ENCODE data around the gene ARHGAP28. TPM values are rescaled to one million over a fixed set of nuclear protein-coding genes. Genes with fewer than 3 reads are reported as not detected.

The ARHGAP28 gene
- total RNA-seq, 1 experiment from 2014 or later = 1.9 TPM

DNA sequence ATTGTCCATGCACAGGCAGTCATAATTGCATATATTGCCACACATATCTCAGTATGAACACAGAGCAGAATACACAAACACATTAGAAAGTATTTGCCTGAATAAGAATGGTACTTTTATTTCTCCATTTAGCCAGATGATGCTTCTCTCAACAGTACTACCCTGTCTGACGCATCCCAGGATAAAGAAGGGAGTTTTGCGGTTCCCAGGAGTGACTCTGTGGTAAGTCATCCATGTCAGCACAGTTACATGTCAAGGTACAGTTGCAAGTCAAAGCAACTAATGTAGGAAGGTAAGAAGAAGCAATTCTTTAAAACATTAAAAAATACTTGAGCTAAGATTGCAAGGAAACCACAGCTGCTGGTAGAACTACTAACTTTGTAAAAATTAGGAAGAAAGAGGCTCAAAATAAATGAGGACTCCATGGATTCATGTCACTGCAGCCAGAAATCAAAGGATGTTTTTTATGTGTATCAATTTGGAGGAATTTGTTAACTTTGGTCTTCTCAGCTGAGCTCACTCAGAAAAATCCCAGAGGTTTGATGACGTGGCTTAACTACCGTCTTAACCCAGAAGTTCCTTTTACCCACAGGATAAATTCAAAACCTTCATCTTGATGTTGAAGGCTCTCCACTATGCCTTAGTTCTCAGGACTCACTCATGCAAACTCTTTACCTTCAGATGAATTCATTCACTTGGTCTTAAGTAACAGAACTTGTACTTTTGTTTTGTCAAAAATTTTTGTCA, 130.3 kb downstream of the ARHGAP28 start:
- no peaks in the 10 kb centered on the region for H3K36me3 ChIP-seq
- H3K4me1 ChIP-seq (replicated peaks) = no peaks in the 10 kb centered on the region
- no peaks in the 10 kb centered on the region for H3K9me3 ChIP-seq (replicated peaks)
- no peak overlapping the region for H3K27ac ChIP-seq
- H3K4me3 ChIP-seq = no peak overlapping the region
- H3K27me3 ChIP-seq (replicated peaks) = no peaks in the 10 kb centered on the region
- DNase-seq (ENCODE audit: low read depth in 1 of 2, low spot score in 2 of 2) = no peak

DNA sequence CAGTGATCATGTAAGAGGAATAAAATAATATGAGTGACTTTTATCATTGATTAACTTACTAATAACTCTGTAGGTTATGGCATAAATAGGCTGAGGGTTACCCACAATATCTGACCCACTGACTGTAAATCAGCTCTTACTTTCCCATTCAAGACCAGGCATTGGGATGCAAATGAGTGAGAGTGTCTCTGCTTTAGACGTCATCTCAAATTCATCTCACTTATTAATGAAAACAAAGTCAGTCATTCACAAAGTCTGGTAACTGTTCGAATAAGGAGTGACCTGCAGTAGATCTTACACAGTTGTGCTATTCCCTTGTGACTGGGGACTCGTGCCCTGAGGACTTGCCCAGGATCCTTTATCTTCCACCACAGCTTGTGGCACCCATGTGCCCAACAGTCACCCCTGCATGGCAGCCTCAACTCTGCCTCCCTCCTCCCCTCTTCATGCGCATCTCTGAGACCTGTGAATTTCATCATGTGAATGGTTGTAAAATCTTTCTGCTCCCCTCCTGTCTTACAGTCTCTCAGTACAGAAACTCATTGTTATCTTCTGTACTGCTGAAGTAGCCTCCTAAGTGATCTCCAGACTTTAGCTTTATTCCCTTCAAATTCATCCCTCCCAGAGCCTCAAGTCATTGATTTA, 131.4 kb downstream of the ARHGAP28 start:
- Histone ChIP-seq H3K9me3 (replicated peaks) (no peaks in the 10 kb centered on the region), H3K27me3 (replicated peaks) (no peaks in the 10 kb centered on the region), H3K4me3 (no peak overlapping the region), H3K36me3 (no peaks in the 10 kb centered on the region), H3K27ac (no peak overlapping the region), H3K4me1 (replicated peaks) (no peaks in the 10 kb centered on the region)
- no peak for DNase-seq (ENCODE audit: low read depth in 1 of 2, low spot score in 2 of 2)

DNA sequence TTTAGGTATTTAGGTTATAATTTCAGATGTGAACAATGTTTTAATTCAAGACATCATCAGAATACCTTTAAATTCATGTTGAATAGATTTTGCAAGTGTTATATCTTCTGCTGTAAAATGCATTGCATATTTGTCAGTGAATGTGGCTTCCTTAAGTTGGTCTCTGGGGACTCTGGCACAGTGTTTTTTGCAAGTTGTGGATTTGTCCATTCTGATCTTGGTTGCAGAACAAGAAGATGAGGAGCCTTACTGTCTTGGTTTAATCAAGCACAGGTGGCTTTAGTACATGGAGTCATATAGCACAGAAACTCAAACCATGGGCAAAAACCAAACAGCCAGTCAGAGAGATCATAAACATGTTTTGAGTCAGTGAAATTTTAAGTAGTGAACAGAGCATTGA, 135.7 kb downstream of the ARHGAP28 start:
- no peak overlapping the region for H3K4me3 ChIP-seq
- no peaks in the 10 kb centered on the region for H3K27me3 ChIP-seq (replicated peaks)
- H3K9me3 ChIP-seq (replicated peaks) = no peaks in the 10 kb centered on the region
- no peaks in the 10 kb centered on the region for H3K4me1 ChIP-seq (replicated peaks)
- H3K36me3 ChIP-seq = no peaks in the 10 kb centered on the region
- no peak for DNase-seq (ENCODE audit: low read depth in 1 of 2, low spot score in 2 of 2)
- no peak overlapping the region for H3K27ac ChIP-seq

DNA sequence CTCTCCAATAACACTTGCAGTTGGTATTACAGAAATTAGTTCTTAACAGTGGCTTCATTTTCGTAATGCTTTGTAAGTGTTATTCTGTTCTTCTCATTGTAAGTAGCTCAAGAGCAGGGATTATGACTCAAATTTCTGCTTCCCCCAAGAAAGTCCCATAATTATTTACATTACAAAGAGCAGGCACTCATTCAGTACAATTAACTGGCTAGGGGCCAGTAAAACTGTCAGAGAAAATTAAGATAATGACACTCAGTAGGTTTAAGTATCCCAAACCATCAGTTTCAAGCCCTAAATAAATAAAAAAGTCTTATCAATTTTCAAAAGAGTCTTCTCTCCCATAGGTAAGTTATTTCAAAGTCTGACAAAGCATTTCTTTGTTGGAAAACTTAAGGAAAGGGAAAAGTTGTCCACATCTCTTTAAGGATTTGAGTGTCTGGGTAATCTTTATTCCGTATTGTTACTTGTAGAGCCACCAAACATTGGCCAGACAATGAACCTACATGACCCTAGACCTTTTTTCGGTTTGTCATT, 137.1 kb downstream of the ARHGAP28 start:
- Histone ChIP-seq H3K27ac (no peak overlapping the region), H3K36me3 (no peaks in the 10 kb centered on the region), H3K27me3 (replicated peaks) (no peaks in the 10 kb centered on the region), H3K4me3 (no peak overlapping the region), H3K4me1 (replicated peaks) (no peaks in the 10 kb centered on the region), H3K9me3 (replicated peaks) (no peaks in the 10 kb centered on the region)
- no peak for DNase-seq (ENCODE audit: low read depth in 1 of 2, low spot score in 2 of 2)

DNA sequence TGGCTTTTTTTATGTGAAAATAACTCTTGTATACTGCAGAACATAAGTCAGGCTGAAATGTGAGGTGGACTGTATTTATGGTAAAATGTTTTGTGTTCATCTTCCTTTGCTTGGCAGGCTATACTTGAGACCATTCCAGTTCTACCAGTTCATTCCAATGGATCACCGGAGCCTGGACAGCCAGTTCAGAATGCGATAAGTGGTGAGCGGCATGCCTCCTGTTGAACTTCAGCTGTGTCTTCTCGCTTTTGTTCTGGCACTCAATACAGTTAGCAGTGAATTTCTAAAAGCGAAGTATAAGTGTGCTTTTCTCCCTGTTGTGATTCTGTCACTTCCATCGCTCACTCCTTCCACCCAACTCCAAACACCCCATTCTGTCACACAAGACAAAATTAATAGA, 138.5 kb downstream of the ARHGAP28 start:
- no peak for DNase-seq (ENCODE audit: low read depth in 1 of 2, low spot score in 2 of 2)
- Histone ChIP-seq H3K27ac (no peak overlapping the region), H3K27me3 (replicated peaks) (no peaks in the 10 kb centered on the region), H3K4me1 (replicated peaks) (no peaks in the 10 kb centered on the region), H3K36me3 (no peaks in the 10 kb centered on the region), H3K9me3 (replicated peaks) (no peaks in the 10 kb centered on the region), H3K4me3 (no peak overlapping the region)

DNA sequence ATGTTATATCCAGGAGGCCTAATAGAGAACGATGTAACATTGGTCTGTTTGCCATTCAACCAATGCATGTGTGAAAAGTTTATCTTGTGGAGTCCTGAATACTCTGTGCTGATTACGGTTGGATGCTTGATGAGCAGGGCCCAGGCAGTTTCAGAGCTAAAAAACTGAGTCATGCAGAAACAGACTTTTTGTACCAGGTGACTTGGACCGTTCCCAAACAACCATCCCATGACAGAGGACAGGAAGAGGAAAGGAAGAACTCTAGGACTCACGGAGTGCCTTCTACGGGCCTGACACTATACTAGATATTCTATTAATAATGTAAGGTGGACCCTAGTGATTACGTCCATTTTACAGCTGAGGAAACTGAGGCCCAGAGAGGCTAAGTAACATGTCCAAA, 142.1 kb downstream of the ARHGAP28 start:
- DNase-seq (ENCODE audit: low read depth in 1 of 2, low spot score in 2 of 2) = no peak
- no peaks in the 10 kb centered on the region for H3K9me3 ChIP-seq (replicated peaks)
- H3K27ac ChIP-seq = no peak overlapping the region
- H3K4me1 ChIP-seq (replicated peaks) = no peaks in the 10 kb centered on the region
- no peaks in the 10 kb centered on the region for H3K36me3 ChIP-seq
- peaks cover 2% of the 10 kb centered on the region; the same call in 1 of the 2 replicates for H3K27me3 ChIP-seq (replicated peaks)
- no peak overlapping the region for H3K4me3 ChIP-seq

DNA sequence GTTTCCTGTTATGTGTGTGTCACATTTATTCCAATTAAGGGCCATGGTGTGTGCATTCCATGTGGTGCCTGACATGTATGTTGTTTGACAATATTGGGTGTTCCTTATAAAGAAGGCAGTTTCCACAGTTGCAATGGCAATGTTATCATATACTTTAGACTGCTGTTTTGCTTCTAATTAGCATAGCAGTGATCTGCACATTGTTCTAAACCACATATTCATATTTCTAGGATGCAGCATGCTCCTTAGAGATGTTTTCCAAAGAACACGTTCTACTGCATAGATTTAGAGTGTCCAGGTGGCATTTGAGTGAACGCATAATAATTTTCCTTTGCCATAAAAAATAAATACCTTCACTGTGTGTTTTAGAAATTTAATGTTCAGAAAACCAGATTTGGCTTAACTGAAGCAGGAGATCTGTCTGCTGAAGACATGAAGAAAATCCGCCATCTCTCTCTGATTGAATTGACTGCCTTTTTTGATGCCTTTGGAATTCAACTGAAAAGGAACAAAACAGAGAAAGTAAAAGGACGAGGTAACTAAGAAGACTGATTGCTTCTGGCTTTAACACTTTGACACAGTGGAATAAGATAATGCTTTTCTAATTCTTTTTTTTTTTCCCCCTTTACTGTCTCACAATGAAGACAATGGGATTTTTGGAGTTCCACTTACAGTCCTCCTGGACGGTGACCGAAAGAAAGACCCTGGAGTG, 143.7 kb downstream of the ARHGAP28 start:
- Histone ChIP-seq H3K36me3 (no peaks in the 10 kb centered on the region), H3K27me3 (replicated peaks) (peaks cover 2% of the 10 kb centered on the region; the same call in 1 of the 2 replicates), H3K27ac (no peak overlapping the region), H3K4me3 (no peak overlapping the region), H3K4me1 (replicated peaks) (no peaks in the 10 kb centered on the region), H3K9me3 (replicated peaks) (no peaks in the 10 kb centered on the region)
- DNase-seq (ENCODE audit: low read depth in 1 of 2, low spot score in 2 of 2) = no peak

DNA sequence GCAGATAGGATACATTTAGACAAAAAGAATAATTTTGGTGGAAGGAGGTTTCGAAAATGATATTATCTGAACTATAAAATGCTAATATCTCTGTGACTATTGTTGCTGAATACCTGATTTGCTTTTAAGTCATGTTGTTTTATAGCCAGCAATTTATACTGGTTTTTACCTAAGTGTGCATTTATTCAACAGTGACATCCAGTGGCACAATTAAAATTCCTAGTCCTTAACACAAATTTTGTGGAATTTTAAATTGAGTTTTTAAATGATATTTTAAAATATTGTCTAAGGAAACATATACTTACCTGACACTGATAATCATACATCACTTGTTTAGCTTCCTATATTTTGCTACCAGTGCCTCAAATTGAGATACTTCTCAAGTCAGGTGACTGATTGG, 144.8 kb downstream of the ARHGAP28 start:
- Histone ChIP-seq H3K4me1 (replicated peaks) (no peaks in the 10 kb centered on the region), H3K27me3 (replicated peaks) (peaks cover 2% of the 10 kb centered on the region; the same call in 1 of the 2 replicates), H3K4me3 (no peak overlapping the region), H3K27ac (no peak overlapping the region), H3K9me3 (replicated peaks) (no peaks in the 10 kb centered on the region), H3K36me3 (no peaks in the 10 kb centered on the region)
- DNase-seq (ENCODE audit: low read depth in 1 of 2, low spot score in 2 of 2) = no peak

DNA sequence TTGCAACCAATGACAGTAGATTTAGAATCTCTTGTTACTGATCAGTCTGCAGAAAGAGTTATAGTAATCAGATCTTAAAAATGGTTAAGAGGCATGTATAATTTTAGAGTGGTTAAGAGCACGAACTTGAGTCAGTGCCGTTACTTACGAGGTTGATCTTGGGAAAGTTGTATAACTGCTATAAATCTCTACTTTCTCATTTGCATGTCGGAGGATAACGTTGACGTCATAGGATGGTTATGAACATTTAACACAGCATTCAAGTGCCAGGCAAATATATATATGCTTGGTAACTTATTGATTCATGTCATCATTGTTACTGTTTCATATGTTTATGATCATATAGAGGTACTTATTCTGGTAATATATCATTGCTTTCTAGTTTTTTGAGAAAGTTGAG, 146.2 kb downstream of the ARHGAP28 start:
- no peak for DNase-seq (ENCODE audit: low read depth in 1 of 2, low spot score in 2 of 2)
- Histone ChIP-seq H3K27ac (no peak overlapping the region), H3K27me3 (replicated peaks) (peaks cover 2% of the 10 kb centered on the region; the same call in 1 of the 2 replicates), H3K4me1 (replicated peaks) (no peaks in the 10 kb centered on the region), H3K4me3 (no peak overlapping the region), H3K36me3 (no peaks in the 10 kb centered on the region), H3K9me3 (replicated peaks) (no peaks in the 10 kb centered on the region)

DNA sequence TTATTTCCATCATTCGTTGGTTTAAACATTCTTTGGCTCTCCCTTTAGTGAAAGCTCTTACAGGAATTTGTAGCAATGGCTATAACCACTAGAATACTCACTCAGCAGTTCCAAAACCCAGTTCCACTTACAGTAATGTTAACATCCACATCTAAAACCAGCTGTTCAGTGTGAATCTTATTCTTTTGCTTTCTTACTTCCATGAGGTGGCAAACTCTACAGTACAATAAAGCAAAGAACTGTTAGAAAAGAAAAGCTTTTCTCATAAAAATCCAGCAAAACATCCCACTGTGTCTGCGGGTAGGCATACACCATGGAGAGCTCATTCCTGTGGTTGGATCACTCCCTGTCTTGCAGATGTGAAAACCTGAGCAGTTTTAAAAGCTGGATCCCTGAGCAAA, 147.1 kb downstream of the ARHGAP28 start:
- H3K9me3 ChIP-seq (replicated peaks) = no peaks in the 10 kb centered on the region
- H3K4me1 ChIP-seq (replicated peaks) = no peaks in the 10 kb centered on the region
- DNase-seq (ENCODE audit: low read depth in 1 of 2, low spot score in 2 of 2) = no peak
- no peak overlapping the region for H3K27ac ChIP-seq
- peaks cover 2% of the 10 kb centered on the region; the same call in 1 of the 2 replicates for H3K27me3 ChIP-seq (replicated peaks)
- H3K4me3 ChIP-seq = no peak overlapping the region
- no peaks in the 10 kb centered on the region for H3K36me3 ChIP-seq

DNA sequence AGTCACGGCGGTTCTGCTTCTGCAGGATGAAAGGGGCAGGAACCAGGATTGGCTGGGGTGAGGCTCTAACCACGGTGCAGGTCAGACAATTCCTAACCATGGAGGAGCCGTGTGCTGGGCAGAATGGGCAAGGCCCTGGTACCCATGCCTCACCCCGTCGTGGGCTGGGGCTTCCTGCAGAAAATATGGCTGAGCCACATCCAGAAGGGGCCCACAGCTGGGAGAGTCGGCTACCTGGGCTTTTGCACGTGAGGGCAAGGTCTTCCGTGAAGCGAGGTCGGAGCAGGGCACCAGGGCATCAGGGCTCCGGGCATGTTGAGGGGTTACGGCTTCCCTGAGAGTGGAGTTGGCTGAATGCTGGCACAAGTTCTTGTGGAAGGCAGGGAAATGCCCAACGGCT, 147.8 kb downstream of the ARHGAP28 start:
- Histone ChIP-seq H3K27ac (no peak overlapping the region), H3K9me3 (replicated peaks) (no peaks in the 10 kb centered on the region), H3K27me3 (replicated peaks) (peaks cover 2% of the 10 kb centered on the region; the same call in 1 of the 2 replicates), H3K4me1 (replicated peaks) (no peaks in the 10 kb centered on the region), H3K36me3 (no peaks in the 10 kb centered on the region), H3K4me3 (no peak overlapping the region)
- DNase-seq (ENCODE audit: low read depth in 1 of 2, low spot score in 2 of 2) = no peak

DNA sequence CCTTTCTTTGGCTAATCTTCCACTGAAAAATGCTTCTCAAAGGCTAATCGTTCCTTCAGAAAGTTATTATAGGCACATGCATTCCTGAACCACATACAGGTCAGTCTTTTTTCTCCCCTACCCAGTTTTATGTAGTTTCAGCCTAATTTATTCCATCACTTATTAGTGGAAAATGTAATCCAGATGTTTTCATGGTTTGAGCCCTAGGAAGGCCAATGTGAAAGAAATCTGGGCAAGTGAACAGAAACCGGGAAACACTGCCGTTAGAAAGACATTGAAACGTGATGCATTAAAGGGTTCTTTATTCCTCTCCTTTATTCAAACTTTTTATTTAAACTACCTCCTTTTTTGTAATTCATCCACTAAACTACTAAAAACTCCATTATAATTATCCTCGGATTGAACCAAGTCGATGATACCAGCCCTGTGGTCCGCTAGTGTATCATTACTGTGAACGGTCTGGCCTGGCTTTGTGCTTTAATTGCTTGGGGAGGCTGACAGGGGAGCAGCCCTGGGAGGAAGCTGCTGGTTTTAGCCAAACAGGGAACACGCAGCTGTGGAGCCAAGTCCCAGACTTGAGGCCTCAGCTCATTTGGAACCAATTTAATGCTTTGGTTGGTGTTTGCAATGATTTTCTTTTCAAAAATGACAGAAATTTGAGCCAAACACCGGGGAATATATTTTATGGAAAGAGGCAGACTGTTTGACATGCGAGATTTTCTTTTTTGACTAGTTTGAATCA, 149.2 kb downstream of the ARHGAP28 start:
- no peaks in the 10 kb centered on the region for H3K36me3 ChIP-seq
- H3K27me3 ChIP-seq (replicated peaks) = peaks cover 2% of the 10 kb centered on the region; the same call in 1 of the 2 replicates
- H3K27ac ChIP-seq = no peak overlapping the region

DNA sequence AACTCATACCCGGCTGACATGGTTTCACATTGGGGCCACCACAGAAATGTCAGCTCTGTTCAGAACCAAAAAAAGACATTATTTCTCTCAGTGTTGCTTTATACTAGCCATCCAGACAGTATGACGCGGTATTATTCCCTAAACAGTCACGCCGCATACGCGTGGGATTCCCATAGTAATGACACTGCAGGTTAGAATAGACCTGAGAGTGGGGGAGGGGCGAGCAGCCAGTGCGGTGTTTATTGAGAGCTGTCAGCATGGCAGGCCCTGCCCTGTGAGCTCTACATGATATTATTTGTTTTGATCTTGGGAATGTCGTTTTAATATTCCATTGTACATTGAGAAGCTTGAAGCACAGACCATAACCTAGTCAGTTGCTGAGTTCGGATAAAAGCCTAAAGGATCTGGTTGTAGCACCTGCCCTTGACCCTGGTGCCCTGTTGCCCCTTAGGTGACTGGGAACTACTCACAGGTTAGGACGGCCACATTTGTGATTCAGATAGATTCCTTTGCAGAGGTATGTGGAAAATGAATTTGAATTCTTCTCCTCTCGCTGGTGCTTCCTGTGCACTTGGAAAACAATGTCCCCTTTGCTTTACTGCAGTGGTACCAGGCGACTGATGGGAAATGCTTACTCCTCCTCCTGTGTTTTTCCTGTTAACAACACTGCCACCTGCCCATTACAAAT, 150.1 kb downstream of the ARHGAP28 start:
- Histone ChIP-seq H3K27ac (no peak overlapping the region), H3K4me1 (replicated peaks) (no peaks in the 10 kb centered on the region), H3K4me3 (no peak overlapping the region), H3K36me3 (no peaks in the 10 kb centered on the region), H3K9me3 (replicated peaks) (no peaks in the 10 kb centered on the region), H3K27me3 (replicated peaks) (peaks cover 2% of the 10 kb centered on the region; the same call in 1 of the 2 replicates)
- no peak for DNase-seq (ENCODE audit: low read depth in 1 of 2, low spot score in 2 of 2)

More for the DNA sequence above, 149.2 kb downstream of the ARHGAP28 start:
- no peaks in the 10 kb centered on the region for H3K9me3 ChIP-seq (replicated peaks)
- H3K4me3 ChIP-seq = no peak overlapping the region
- no peaks in the 10 kb centered on the region for H3K4me1 ChIP-seq (replicated peaks)
- DNase-seq (ENCODE audit: low read depth in 1 of 2, low spot score in 2 of 2) = no peak
